ENCODE measurements around the gene EPB41L4A. TPM values are rescaled to one million over a fixed set of nuclear protein-coding genes. Genes with fewer than 3 reads are reported as not detected.
"Not testable (repeated sequence)": the region's sequence is repeated elsewhere in the genome, so short reads cannot be mapped to it uniquely, and the experiment has no call there.

The EPB41L4A gene
- total RNA-seq, 1 donor from 2014 or later, result 27.5 TPM

GRCh38 chr5:112371067-112371466 is 48.0 kb downstream of the EPB41L4A start:
- Histone ChIP-seq H3K9me3 (no peaks in the 10 kb centered on the region), H3K4me1 (peaks cover 20% of the 10 kb centered on the region), H3K4me3 (no peak overlapping the region), H3K36me3 (no peaks in the 10 kb centered on the region), H3K27me3 (no peaks in the 10 kb centered on the region), H3K27ac (no peak overlapping the region)
- no peak for DNase-seq (ENCODE audit: extremely low spot score in 2 of 2)
- intact Hi-C loops (cut with DNase I), result no loop called here
- TF ChIP-seq CTCF (IDR thresholded peaks at IDR 0.05) (no peak), POLR2AphosphoS5 (IDR thresholded peaks at IDR 0.05; ENCODE audit: insufficient read depth in 1 of 2, low read depth in 1 of 2) (no peak), POLR2A (IDR thresholded peaks at IDR 0.05) (no peak)

- TF ChIP-seq CTCF (IDR thresholded peaks at IDR 0.05) (no peak), POLR2A (IDR thresholded peaks at IDR 0.05) (no peak), POLR2AphosphoS5 (IDR thresholded peaks at IDR 0.05; ENCODE audit: insufficient read depth in 1 of 2, low read depth in 1 of 2) (peak in 1 of 2 donors; percentile 9)
- Histone ChIP-seq H3K9me3 (no peaks in the 10 kb centered on the region), H3K4me1 (no peaks in the 10 kb centered on the region), H3K27me3 (no peaks in the 10 kb centered on the region), H3K4me3 (no peak overlapping the region), H3K36me3 (no peaks in the 10 kb centered on the region), H3K27ac (no peak overlapping the region)
- DNase-seq (ENCODE audit: extremely low spot score in 2 of 2), result no peak
- intact Hi-C loops (cut with DNase I), result no loop called here
Measured at GRCh38 chr5:112367400-112367799, 51.7 kb downstream of the EPB41L4A start.

- Histone ChIP-seq H3K4me3 (no peak overlapping the region), H3K9me3 (no peaks in the 10 kb centered on the region), H3K4me1 (no peaks in the 10 kb centered on the region), H3K27me3 (no peaks in the 10 kb centered on the region), H3K36me3 (no peaks in the 10 kb centered on the region), H3K27ac (no peak overlapping the region)
- intact Hi-C loops (cut with DNase I), result no loop called here
- DNase-seq (ENCODE audit: extremely low spot score in 2 of 2), result no peak
- TF ChIP-seq CTCF (IDR thresholded peaks at IDR 0.05) (no peak), POLR2A (IDR thresholded peaks at IDR 0.05) (no peak), POLR2AphosphoS5 (IDR thresholded peaks at IDR 0.05; ENCODE audit: insufficient read depth in 1 of 2, low read depth in 1 of 2) (no peak)
Measured at GRCh38 chr5:112366987-112367386, 52.1 kb downstream of the EPB41L4A start.

GRCh38 chr5:112360740-112361139 is 58.3 kb downstream of the EPB41L4A start:
- H3K27me3 ChIP-seq, H3K36me3 ChIP-seq: not testable (repeated sequence)

GRCh38 chr5:112356178-112356956 is 62.7 kb downstream of the EPB41L4A start:
- no peak overlapping the region for H3K4me3 ChIP-seq
- H3K27me3 ChIP-seq, result no peaks in the 10 kb centered on the region
- no peaks in the 10 kb centered on the region for H3K4me1 ChIP-seq
- DNase-seq (ENCODE audit: extremely low spot score in 2 of 2), result no peak
- intact Hi-C loops (cut with DNase I), result no loop called here
- no peaks in the 10 kb centered on the region for H3K9me3 ChIP-seq
- no peak overlapping the region for H3K27ac ChIP-seq
- TF ChIP-seq CTCF (IDR thresholded peaks at IDR 0.05), result no peak
- TF ChIP-seq POLR2A (IDR thresholded peaks at IDR 0.05), result no peak
- no peak for TF ChIP-seq POLR2AphosphoS5 (IDR thresholded peaks at IDR 0.05; ENCODE audit: insufficient read depth in 1 of 2, low read depth in 1 of 2)
- no peaks in the 10 kb centered on the region for H3K36me3 ChIP-seq

More at GRCh38 chr5:112360740-112361139, 58.3 kb downstream of the EPB41L4A start:
- H3K9me3 ChIP-seq; intact Hi-C loops (cut with DNase I); H3K4me3 ChIP-seq; H3K4me1 ChIP-seq; H3K27ac ChIP-seq; DNase-seq (ENCODE audit: extremely low spot score in 2 of 2): not testable (repeated sequence)
